ENCODE measurements around the gene GNG3. TPM values are rescaled to one million over a fixed set of nuclear protein-coding genes. Genes with fewer than 3 reads are reported as not detected.

The GNG3 gene
- not detected in 2 replicates for total RNA-seq

DNA sequence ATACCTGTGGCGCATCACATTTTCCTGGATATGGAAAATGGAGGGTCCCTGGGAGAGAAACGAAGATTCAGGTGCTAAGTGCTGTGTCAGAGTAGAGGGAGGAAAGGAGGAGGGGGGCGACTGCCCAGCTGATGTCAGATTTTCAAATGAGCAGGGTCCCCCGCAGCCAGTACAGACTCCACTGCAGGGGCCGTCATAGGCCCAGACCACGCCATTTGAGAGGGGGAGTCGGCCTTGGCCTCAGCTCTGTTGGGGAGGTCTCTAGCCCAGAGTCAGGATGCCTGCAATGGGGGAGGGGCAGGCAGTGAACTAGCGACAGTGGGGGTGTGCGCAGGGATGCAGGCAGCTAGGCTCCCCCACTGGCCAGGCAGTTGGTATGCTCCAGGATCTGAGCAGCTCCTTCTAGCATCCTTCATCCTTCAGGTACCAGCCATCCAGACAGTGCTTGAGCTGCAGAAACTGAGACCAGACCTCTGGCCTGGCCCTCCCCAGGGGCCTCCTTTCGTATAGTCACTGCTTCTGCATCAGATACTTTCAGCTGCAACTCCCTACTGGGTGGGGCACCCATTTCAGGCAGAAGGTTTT lies at the start of gene GNG3, which contains the start of gene BSCL2:
Gene GNG3 (plus strand): TSS at position 400 of the 585 bp plus-strand sequence. CDS start 620 bp downstream, outside the sequence.
Gene BSCL2 (minus strand): TSS at position 148 of the 585 bp plus-strand sequence. CDS start 229 bp downstream, outside the sequence.
- H3K79me2 ChIP-seq (ENCODE audit: insufficient read depth, low read length): peaks cover 10% of the 10 kb centered on the region
- peaks cover 24% of the 10 kb centered on the region for H3K36me3 ChIP-seq (ENCODE audit: insufficient read depth, low read length)
- H3K27me3 ChIP-seq (ENCODE audit: insufficient read depth, low read length): no peaks in the 10 kb centered on the region
- peak within 1 kb of the TSS; percentile 34 for H3K27ac ChIP-seq (ENCODE audit: low read depth, low read length)
- TF ChIP-seq, protein P1, sequence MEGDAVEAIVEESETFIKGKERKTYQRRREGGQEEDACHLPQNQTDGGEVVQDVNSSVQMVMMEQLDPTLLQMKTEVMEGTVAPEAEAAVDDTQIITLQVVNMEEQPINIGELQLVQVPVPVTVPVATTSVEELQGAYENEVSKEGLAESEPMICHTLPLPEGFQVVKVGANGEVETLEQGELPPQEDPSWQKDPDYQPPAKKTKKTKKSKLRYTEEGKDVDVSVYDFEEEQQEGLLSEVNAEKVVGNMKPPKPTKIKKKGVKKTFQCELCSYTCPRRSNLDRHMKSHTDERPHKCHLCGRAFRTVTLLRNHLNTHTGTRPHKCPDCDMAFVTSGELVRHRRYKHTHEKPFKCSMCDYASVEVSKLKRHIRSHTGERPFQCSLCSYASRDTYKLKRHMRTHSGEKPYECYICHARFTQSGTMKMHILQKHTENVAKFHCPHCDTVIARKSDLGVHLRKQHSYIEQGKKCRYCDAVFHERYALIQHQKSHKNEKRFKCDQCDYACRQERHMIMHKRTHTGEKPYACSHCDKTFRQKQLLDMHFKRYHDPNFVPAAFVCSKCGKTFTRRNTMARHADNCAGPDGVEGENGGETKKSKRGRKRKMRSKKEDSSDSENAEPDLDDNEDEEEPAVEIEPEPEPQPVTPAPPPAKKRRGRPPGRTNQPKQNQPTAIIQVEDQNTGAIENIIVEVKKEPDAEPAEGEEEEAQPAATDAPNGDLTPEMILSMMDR (IDR thresholded peaks at IDR 0.05; ENCODE audit: extremely low read depth, low read depth, low read length): no peak
- peak within 1 kb of the TSS; percentile 75 for H2AFZ ChIP-seq (ENCODE audit: low read length)
- H3K4me3 ChIP-seq (ENCODE audit: insufficient read depth, low read length): peak within 1 kb of the TSS; percentile 75
- DNase-seq (ENCODE audit: insufficient read length, low spot score, missing footprints): no peak
- no peaks in the 10 kb centered on the region for H4K20me1 ChIP-seq (ENCODE audit: insufficient read depth, low read length)
- H3K4me2 ChIP-seq (ENCODE audit: insufficient read depth, low read length): peak within 1 kb of the TSS; percentile 98
- H3K4me1 ChIP-seq (ENCODE audit: insufficient read depth, low read length): peaks cover 29% of the 10 kb centered on the region
- no peaks in the 10 kb centered on the region for H3K9me3 ChIP-seq (ENCODE audit: low read depth, low read length)

- H3K4me1 ChIP-seq (ENCODE audit: insufficient read depth, low read length): peaks cover 18% of the 10 kb centered on the region
- H3K4me2 ChIP-seq (ENCODE audit: insufficient read depth, low read length): peak overlapping the region; percentile 91
- H3K36me3 ChIP-seq (ENCODE audit: insufficient read depth, low read length): peaks cover 24% of the 10 kb centered on the region
- peak overlapping the region; percentile 90 for H2AFZ ChIP-seq (ENCODE audit: low read length)
- H3K9me3 ChIP-seq (ENCODE audit: low read depth, low read length): no peaks in the 10 kb centered on the region
- peaks cover 35% of the 10 kb centered on the region for H3K79me2 ChIP-seq (ENCODE audit: insufficient read depth, low read length)
- peak overlapping the region; percentile 97 for H3K4me3 ChIP-seq (ENCODE audit: insufficient read depth, low read length)
- peak overlapping the region; percentile 82 for H3K27ac ChIP-seq (ENCODE audit: low read depth, low read length)
- TF ChIP-seq, protein P1 (IDR thresholded peaks at IDR 0.05; ENCODE audit: extremely low read depth, low read depth, low read length): no peak
- peaks cover 10% of the 10 kb centered on the region for H4K20me1 ChIP-seq (ENCODE audit: insufficient read depth, low read length)
- H3K27me3 ChIP-seq (ENCODE audit: insufficient read depth, low read length): no peaks in the 10 kb centered on the region
- peak; percentile 91 for DNase-seq (ENCODE audit: insufficient read length, low spot score, missing footprints)
Measured at GRCh38 chr11:62664405-62665074, 42.9 kb upstream of the GNG3 start.

DNA sequence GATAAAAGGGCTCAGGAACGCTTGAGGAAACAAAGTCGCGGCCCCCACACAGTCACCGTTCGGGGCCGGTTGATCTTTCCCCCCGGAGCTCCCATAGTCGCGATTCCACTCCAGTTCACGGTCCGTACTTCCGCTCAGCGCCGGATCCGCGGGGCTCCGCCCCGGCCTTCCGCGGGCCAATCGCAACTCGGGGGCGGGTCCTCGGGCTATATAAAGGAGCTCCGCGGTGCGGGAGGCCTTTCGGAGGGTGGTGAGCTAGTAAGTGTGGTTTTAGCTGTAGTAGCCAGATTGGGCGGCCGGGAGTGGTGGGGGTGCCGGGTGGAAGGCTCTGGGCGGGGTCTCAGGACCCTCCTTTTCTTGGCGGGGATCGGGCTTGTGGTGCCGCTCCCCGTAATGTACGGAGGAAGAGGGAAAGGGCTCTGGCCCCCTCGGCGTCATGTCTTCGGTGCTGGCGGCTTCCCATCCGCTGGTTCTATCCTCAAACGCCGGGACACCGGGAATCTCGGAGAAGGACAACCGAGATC lies 42.3 kb upstream of the GNG3 start, which contains the start of the genes C11orf98 and CSKMT:
Gene C11orf98 (minus strand): TSS at position 136 of the 524 bp plus-strand sequence. CDS start 41 bp downstream, at position 95.
Gene CSKMT (plus strand): TSS at position 238 of the 524 bp plus-strand sequence. CDS start 568 bp downstream, outside the sequence.
- Histone ChIP-seq H3K4me1 (ENCODE audit: insufficient read depth, low read length) (peaks cover 21% of the 10 kb centered on the region), H3K27me3 (ENCODE audit: insufficient read depth, low read length) (no peaks in the 10 kb centered on the region), H3K4me3 (ENCODE audit: insufficient read depth, low read length) (peak within 1 kb of the TSS; percentile 97), H2AFZ (ENCODE audit: low read length) (peak within 1 kb of the TSS; percentile 90), H3K79me2 (ENCODE audit: insufficient read depth, low read length) (peaks cover 39% of the 10 kb centered on the region), H3K27ac (ENCODE audit: low read depth, low read length) (peak within 1 kb of the TSS; percentile 82), H3K9me3 (ENCODE audit: low read depth, low read length) (no peaks in the 10 kb centered on the region), H3K36me3 (ENCODE audit: insufficient read depth, low read length) (peaks cover 29% of the 10 kb centered on the region), H3K4me2 (ENCODE audit: insufficient read depth, low read length) (peak within 1 kb of the TSS; percentile 91), H4K20me1 (ENCODE audit: insufficient read depth, low read length) (peaks cover 14% of the 10 kb centered on the region)
- TF ChIP-seq, protein P1 (IDR thresholded peaks at IDR 0.05; ENCODE audit: extremely low read depth, low read depth, low read length): no peak
- DNase-seq (ENCODE audit: insufficient read length, low spot score, missing footprints): peak; percentile 98

Measured in osteoblast (primary cell).